Subcutaneous adipose tissue (tissue), 4 donors: ENCODE results near the gene RTN4IP1. TPM values are rescaled to one million over a fixed set of nuclear protein-coding genes. Genes with fewer than 3 reads are reported as not detected.

ENCODE experiments used
- total RNA-seq, 4 donors: library from RNA; depleted of rRNA; stranded (reverse); fragments of >200 nt; gene quantifications; one replicate each; pipeline ENCODE4 v1.1.0, GENCODE V29; 2016
- TF ChIP-seq, protein P1 (sequence below): fragments of 450-650 bp; IDR thresholded peaks from one replicate; pipeline ENCODE4 v1.5.1; 2016; ENCODE audit warnings: low read depth, mild to moderate bottlenecking, control low read depth, antibody characterized with exemption, moderate library complexity

RTN4IP1 gene
- total RNA-seq, 4 donors from 2014 or later, result 2.9 to 8.6 (median 3.4) TPM

- TF ChIP-seq, protein P1, sequence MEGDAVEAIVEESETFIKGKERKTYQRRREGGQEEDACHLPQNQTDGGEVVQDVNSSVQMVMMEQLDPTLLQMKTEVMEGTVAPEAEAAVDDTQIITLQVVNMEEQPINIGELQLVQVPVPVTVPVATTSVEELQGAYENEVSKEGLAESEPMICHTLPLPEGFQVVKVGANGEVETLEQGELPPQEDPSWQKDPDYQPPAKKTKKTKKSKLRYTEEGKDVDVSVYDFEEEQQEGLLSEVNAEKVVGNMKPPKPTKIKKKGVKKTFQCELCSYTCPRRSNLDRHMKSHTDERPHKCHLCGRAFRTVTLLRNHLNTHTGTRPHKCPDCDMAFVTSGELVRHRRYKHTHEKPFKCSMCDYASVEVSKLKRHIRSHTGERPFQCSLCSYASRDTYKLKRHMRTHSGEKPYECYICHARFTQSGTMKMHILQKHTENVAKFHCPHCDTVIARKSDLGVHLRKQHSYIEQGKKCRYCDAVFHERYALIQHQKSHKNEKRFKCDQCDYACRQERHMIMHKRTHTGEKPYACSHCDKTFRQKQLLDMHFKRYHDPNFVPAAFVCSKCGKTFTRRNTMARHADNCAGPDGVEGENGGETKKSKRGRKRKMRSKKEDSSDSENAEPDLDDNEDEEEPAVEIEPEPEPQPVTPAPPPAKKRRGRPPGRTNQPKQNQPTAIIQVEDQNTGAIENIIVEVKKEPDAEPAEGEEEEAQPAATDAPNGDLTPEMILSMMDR, result no peak
Observed at GRCh38 chr6:106563614-106564013, 65.7 kb downstream of the RTN4IP1 start.

- TF ChIP-seq, protein P1, result no peak
Observed at GRCh38 chr6:106561686-106562405, 67.5 kb downstream of the RTN4IP1 start.

DNA sequence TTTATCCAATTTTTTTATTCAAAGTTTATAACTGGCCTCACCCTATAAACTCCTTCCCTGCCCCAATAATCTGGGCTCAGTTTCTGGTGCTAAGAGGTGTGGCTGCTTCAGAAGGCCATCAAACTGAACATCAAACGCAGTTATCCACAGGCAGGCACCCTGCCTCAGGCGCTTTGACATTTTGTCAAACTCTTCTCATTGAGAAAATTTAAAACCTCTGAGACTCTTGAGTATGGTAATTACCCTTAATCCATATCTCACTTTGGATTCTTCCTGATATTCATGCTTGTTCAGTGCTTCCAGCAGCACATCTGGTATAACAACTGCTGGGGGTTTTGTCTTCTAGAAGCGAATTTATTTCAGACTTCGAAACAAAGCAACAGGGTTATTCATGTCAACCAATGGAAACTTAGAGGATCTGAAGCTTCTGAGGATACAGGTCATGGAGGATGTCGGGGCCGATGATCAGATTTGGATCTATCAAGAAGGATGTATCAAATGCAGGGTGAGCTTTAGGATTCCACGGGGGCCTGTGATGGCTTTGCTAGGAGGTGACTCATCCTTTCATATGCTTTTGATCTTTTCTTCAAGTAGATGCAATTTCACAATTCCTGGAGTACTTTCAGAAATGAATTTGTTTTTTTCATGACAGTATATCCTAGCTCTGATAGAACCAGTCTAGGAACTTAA is 68.2 kb downstream of the RTN4IP1 start:
- TF ChIP-seq, protein P1, result no peak

DNA sequence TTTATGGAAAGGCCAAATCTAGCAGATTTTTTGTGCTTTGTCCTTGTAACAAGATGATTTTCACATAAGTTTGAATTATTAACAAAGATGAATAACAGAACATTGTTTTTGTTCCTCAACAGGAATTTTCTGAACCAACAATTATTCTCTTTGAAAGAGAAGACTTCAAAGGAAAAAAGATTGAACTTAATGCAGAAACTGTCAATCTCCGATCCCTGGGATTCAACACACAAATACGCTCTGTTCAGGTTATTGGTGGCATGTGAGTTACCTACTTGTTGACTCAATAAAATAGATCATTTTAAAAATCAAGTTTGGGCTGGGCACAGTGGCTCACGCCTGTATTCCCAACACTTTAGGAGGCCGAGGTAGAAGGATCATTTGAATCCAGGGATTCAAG is 70.9 kb downstream of the RTN4IP1 start:
- TF ChIP-seq, protein P1, result no peak

GRCh38 chr6:106557837-106558236 is 71.5 kb downstream of the RTN4IP1 start:
- TF ChIP-seq, protein P1, result no peak

DNA sequence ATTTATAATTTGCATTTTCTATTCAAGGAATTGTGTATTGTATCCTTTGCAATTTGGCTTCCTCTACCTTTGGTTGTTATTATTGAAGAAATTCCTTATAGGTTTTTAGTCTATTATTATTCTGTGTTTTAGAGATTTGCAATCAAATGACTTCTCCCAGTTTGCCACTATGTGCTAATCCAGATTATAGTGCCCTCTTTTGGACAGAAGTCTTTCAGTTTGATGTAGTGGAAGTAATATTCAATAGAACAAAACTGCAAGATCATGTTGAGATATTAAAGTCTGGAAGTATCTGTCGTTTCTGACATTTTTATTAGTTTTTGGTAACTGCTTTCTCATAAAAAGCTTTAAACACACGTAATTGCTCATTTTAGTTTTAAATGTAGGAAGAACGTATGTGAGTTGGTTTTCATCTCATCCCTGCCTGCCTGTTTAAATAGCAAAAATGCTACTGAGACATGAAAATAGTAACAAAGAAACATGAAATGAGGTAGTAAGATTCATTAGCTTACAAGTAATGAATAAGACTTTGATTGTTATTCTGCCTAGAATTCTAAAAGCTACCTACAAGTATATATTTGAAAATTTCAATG is 72.8 kb downstream of the RTN4IP1 start:
- TF ChIP-seq, protein P1, result no peak

DNA sequence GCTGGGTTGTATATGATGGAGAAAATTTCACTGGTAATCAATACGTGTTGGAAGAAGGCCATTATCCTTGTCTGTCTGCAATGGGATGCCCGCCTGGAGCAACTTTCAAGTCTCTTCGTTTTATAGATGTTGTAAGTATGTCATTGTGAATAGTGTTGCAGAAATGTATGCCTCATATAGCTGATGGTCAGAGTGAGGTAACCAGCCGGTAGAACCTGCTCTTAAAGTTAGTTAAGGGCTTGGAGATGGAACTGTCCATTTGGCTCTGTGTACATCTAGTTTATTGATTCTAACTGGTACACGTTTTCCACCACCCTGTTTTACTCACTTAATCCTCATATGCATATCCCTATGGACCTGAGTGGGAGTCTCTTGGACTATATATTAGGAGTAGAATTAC is 73.5 kb downstream of the RTN4IP1 start:
- TF ChIP-seq, protein P1, result no peak
